ENCODE data around the gene DTX3. TPM values are rescaled to one million over a fixed set of nuclear protein-coding genes. Genes with fewer than 3 reads are reported as not detected.

The DTX3 gene
- total RNA-seq, 1 experiment from 2014 or later: 23.1 TPM

DNA sequence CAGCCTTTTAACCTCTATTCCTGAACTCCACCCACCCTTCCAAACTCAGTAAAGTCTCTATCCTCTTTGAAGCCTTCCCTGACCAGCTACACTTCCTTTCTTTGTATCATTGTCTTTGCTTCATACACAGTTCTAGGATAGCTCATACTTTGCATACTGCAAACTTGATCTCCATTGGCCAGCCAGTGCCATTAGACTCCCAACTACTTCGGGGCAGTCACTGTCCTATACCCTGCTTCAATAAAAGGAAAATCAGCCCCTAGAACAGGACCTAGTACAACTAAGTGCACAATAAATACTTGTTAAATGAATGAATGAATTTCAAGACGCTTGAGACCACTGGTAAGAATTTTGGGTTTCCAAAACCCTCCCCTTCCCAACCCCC is 14.2 kb upstream of the DTX3 start:
- CTCF ChIA-PET: interaction anchor here (0.7 to 1.0 kb wide), 2 partner anchors 53 to 212 kb away, joined by 3 to 6 read pairs; no protein-coding TSS in a partner anchor
- BruUV-seq (replicated peaks): no TSS peak
- H3K4me1 Mint-ChIP-seq (ENCODE audit: low read depth, unreplicated experiment): peaks cover 22% of the 10 kb centered on the region
- peaks cover 23% of the 10 kb centered on the region for H3K36me3 Mint-ChIP-seq (ENCODE audit: insufficient read depth, unreplicated experiment)
- H3K27ac Mint-ChIP-seq (ENCODE audit: unreplicated experiment): peak overlapping the region; percentile 94
- TF ChIP-seq, protein P1, sequence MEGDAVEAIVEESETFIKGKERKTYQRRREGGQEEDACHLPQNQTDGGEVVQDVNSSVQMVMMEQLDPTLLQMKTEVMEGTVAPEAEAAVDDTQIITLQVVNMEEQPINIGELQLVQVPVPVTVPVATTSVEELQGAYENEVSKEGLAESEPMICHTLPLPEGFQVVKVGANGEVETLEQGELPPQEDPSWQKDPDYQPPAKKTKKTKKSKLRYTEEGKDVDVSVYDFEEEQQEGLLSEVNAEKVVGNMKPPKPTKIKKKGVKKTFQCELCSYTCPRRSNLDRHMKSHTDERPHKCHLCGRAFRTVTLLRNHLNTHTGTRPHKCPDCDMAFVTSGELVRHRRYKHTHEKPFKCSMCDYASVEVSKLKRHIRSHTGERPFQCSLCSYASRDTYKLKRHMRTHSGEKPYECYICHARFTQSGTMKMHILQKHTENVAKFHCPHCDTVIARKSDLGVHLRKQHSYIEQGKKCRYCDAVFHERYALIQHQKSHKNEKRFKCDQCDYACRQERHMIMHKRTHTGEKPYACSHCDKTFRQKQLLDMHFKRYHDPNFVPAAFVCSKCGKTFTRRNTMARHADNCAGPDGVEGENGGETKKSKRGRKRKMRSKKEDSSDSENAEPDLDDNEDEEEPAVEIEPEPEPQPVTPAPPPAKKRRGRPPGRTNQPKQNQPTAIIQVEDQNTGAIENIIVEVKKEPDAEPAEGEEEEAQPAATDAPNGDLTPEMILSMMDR (IDR thresholded peaks at IDR 0.05; ENCODE audit: unreplicated experiment): no peak
- DNase-seq: no peak
- intact Hi-C loops (cut with micrococcal nuclease; ENCODE audit: unreplicated experiment): no loop called here
- H3K4me3 Mint-ChIP-seq (ENCODE audit: low read depth, unreplicated experiment): peak overlapping the region; percentile 93
- peaks cover 3% of the 10 kb centered on the region for H3K9me3 Mint-ChIP-seq (ENCODE audit: low read depth, unreplicated experiment)
- H3K27me3 Mint-ChIP-seq (ENCODE audit: unreplicated experiment): peaks cover 12% of the 10 kb centered on the region

DNA sequence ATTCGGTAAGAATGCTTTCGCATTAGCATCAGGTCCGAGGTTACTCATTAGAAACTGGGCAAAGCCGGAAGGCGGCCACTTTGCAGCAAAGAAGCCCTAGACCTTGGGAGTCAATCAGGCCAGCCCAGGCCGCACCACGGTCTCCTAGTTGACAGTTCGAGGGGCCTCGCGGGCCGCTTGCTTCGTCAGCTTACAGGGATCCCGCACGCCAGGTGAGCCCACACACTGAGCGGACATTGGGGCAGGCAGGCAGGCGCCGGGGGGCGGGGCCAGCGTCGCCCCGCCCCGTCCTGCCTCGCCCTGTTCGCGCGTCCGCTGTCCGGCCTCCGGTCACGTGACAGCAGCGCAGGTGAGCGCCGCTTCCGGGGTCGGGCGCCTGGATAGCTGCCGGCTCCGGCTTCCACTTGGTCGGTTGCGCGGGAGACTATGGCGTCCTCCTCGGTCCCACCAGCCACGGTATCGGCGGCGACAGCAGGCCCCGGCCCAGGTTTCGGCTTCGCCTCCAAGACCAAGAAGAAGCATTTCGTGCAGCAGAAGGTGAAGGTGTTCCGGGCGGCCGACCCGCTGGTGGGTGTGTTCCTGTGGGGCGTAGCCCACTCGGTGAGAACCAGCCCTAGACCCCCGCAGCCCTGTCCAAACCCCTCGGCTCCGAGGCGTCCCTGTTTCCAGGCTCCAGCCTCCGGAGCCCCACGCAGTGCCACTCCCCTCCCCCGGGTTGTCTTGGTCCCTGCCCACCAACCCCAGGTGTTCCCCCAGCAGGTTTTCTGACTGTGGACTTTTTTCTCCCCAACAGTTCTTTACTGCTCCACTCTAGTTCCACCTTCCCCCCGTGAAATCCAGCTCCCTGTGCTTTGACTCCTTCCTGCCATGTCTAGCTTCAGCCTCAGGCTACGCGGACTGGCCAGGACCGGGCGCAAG is 13.5 kb upstream of the DTX3 start, which contains the start of gene PIP4K2C:
PIP4K2C (plus strand) TSS at position 329 of the 918 bp plus-strand sequence; CDS start at position 427, 98 bp downstream.
- Mint-ChIP-seq H3K36me3 (ENCODE audit: insufficient read depth, unreplicated experiment) (peaks cover 27% of the 10 kb centered on the region), H3K27me3 (ENCODE audit: unreplicated experiment) (peaks cover 12% of the 10 kb centered on the region), H3K27ac (ENCODE audit: unreplicated experiment) (peak within 1 kb of the TSS; percentile 94), H3K4me3 (ENCODE audit: low read depth, unreplicated experiment) (peak within 1 kb of the TSS; percentile 93), H3K9me3 (ENCODE audit: low read depth, unreplicated experiment) (peaks cover 3% of the 10 kb centered on the region), H3K4me1 (ENCODE audit: low read depth, unreplicated experiment) (peaks cover 22% of the 10 kb centered on the region)
- intact Hi-C loops (cut with micrococcal nuclease; ENCODE audit: unreplicated experiment): no loop called here
- peak; percentile 92 for DNase-seq
- TF ChIP-seq, protein P1 (IDR thresholded peaks at IDR 0.05; ENCODE audit: unreplicated experiment): no peak
- BruUV-seq (replicated peaks): TSS peak; percentile 50
- CTCF ChIA-PET: interaction anchor here (0.6 to 1.0 kb wide), 4 partner anchors 8 to 103 kb away, joined by 3 to 7 read pairs (median 4); partner anchors contain the start of gene OS9

DNA sequence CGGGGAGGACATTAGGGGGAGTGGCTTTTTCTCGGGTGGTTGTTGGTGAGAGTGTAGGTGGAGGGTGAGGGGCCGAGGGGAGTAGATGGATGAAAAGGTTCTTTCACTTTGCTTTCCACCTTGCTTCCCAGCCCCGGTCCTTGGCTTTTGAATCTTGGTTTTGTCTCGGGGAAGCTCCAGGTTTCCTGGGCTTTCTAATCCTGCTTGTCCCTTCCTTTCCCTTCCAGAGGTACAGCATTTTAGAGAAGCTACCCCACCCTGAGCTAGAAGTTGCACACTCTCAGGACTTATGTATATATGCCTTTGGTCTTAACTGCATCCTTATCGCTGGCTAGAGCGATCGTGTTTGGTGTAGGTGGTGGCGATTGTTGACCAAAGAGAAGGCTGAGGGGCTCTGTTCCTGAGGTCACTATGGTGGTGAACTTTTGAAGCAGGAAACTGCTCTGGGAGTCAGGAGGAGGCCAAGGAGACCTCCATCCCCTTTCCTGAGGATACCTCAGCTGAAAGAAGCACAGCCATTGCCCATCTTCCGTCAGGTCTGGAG is 12.8 kb upstream of the DTX3 start:
- Mint-ChIP-seq H3K27me3 (ENCODE audit: unreplicated experiment) (peaks cover 12% of the 10 kb centered on the region), H3K4me1 (ENCODE audit: low read depth, unreplicated experiment) (peaks cover 22% of the 10 kb centered on the region), H3K9me3 (ENCODE audit: low read depth, unreplicated experiment) (peaks cover 3% of the 10 kb centered on the region), H3K4me3 (ENCODE audit: low read depth, unreplicated experiment) (peak overlapping the region; percentile 93), H3K27ac (ENCODE audit: unreplicated experiment) (peak overlapping the region; percentile 94), H3K36me3 (ENCODE audit: insufficient read depth, unreplicated experiment) (peaks cover 30% of the 10 kb centered on the region)
- DNase-seq: peak; percentile 43
- CTCF ChIA-PET: interaction anchor here (0.9 to 1.0 kb wide), 2 partner anchors 9 to 102 kb away, joined by 3 to 4 read pairs; partner anchors contain the start of gene OS9
- intact Hi-C loops (cut with micrococcal nuclease; ENCODE audit: unreplicated experiment): no loop called here
- no TSS peak for BruUV-seq (replicated peaks)
- TF ChIP-seq, protein P1 (IDR thresholded peaks at IDR 0.05; ENCODE audit: unreplicated experiment): no peak

DNA sequence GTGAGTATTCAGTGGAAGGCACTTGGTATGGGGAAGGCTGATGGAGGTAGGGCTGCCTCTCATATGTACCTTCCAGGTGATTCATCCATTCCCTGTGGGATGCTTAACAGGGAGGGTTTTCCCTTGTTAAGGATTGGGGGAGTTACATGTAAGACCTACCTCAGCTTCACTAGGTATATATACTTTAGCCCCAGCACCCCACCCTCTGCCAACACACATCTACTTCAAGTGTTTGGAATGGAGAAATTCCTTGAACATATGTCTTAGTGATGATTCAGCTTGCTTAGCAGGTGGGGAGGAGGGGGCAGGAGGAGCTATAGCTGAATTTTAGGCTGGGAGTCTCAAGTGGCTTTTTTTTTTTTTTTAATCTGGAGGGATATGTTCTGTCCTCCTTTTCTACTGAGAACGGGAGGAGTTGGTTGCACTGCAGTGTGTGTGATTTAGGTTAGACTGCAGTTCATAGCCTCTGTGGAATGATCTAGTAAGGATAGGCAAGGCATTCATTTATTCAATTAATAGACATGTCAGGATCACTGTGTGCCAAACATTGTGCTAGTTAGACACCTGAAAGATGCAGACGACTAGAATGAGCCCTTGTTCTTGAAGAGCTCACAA is 12.0 kb upstream of the DTX3 start:
- DNase-seq: no peak
- CTCF ChIA-PET: interaction anchor here (0.7 to 1.5 kb wide), 3 partner anchors 9 to 280 kb away, joined by 3 to 5 read pairs (median 4); no protein-coding TSS in a partner anchor
- peaks cover 12% of the 10 kb centered on the region for H3K27me3 Mint-ChIP-seq (ENCODE audit: unreplicated experiment)
- no peak overlapping the region for H3K27ac Mint-ChIP-seq (ENCODE audit: unreplicated experiment)
- peaks cover 30% of the 10 kb centered on the region for H3K36me3 Mint-ChIP-seq (ENCODE audit: insufficient read depth, unreplicated experiment)
- no TSS peak for BruUV-seq (replicated peaks)
- intact Hi-C loops (cut with micrococcal nuclease; ENCODE audit: unreplicated experiment): no loop called here
- H3K9me3 Mint-ChIP-seq (ENCODE audit: low read depth, unreplicated experiment): peaks cover 3% of the 10 kb centered on the region
- peaks cover 22% of the 10 kb centered on the region for H3K4me1 Mint-ChIP-seq (ENCODE audit: low read depth, unreplicated experiment)
- TF ChIP-seq, protein P1 (IDR thresholded peaks at IDR 0.05; ENCODE audit: unreplicated experiment): no peak
- peak overlapping the region; percentile 93 for H3K4me3 Mint-ChIP-seq (ENCODE audit: low read depth, unreplicated experiment)

All from Calu3 (cell line).